Measurements from ENCODE around the gene TBCC.

DNA sequence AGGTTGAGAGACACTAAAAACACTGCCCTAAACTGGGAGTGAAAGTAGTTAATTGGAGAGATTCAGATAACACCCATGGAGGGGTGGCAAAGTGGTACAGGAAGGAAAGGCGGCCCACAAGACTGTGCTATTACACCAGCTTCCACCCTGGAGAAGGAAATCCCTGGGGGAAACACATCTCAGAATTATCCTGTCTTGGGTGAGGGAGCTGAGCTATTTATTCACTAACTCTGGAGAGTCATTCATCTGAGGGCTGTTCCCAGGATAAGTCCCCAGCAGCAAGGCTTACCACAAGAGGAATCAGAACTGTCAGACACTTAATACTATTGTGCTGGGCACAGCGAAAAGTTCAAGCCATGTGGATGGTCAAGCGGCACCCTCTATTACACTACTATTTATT lies 9.9 kb downstream of the TBCC start:
- TF ChIP-seq, protein P1, sequence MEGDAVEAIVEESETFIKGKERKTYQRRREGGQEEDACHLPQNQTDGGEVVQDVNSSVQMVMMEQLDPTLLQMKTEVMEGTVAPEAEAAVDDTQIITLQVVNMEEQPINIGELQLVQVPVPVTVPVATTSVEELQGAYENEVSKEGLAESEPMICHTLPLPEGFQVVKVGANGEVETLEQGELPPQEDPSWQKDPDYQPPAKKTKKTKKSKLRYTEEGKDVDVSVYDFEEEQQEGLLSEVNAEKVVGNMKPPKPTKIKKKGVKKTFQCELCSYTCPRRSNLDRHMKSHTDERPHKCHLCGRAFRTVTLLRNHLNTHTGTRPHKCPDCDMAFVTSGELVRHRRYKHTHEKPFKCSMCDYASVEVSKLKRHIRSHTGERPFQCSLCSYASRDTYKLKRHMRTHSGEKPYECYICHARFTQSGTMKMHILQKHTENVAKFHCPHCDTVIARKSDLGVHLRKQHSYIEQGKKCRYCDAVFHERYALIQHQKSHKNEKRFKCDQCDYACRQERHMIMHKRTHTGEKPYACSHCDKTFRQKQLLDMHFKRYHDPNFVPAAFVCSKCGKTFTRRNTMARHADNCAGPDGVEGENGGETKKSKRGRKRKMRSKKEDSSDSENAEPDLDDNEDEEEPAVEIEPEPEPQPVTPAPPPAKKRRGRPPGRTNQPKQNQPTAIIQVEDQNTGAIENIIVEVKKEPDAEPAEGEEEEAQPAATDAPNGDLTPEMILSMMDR (IDR thresholded peaks at IDR 0.05) = no peak
- TF ChIP-seq POLR2A (IDR thresholded peaks at IDR 0.05) = no peak

Measured in uterus (tissue), 2 donors.